ENCODE results near the gene IL12RB1. TPM values are rescaled to one million over a fixed set of nuclear protein-coding genes. Genes with fewer than 3 reads are reported as not detected.
A peak's percentile ranks its signal among the peaks of the same experiment; 100 is the strongest.

IL12RB1 gene
- total and polyA plus RNA-seq, 8 donors = 0.18 to 9.3 (median 0.77) TPM; not detected in 4

DNA sequence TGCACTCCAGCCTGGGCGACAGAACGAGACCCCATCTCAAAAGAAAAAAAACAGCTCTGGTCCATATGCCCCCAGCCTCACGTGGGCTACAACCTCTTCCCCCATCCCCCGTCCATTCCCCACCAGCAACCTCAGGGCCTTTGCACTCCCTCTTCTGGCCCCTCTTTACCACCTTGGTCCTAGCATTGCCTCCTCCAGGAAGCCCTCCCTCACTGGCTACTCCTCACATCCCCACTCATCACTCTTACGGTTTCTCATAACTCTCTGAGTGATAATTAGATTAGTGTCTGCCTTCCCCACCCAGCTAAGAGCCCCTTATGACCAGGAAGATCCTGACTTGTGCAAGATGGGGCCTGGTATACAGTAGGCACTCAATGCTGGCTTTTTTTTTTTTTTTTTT, 30.8 kb downstream of the IL12RB1 start:
- intact Hi-C loops (cut with DNase I; ENCODE audit: low total_unique reads) = no loop called here
- no peak overlapping the region for H3K4me3 ChIP-seq
- no peaks in the 10 kb centered on the region for H3K9me3 ChIP-seq
- DNase-seq = no peak
- WGBS, 5 donors = 81 to 87% (median 86%) methylated on average over 5 of the region's 5 CpGs
- no peaks in the 10 kb centered on the region for H3K36me3 ChIP-seq
- no peak for TF ChIP-seq EP300 (IDR thresholded peaks at IDR 0.05)
- H3K27ac ChIP-seq = no peak overlapping the region
- peaks cover 0 to 9% (median 5%) of the 10 kb centered on the region in 3 donors for H3K27me3 ChIP-seq
- H3K4me1 ChIP-seq = peaks cover 26 to 35% (median 28%) of the 10 kb centered on the region in 4 donors

DNA sequence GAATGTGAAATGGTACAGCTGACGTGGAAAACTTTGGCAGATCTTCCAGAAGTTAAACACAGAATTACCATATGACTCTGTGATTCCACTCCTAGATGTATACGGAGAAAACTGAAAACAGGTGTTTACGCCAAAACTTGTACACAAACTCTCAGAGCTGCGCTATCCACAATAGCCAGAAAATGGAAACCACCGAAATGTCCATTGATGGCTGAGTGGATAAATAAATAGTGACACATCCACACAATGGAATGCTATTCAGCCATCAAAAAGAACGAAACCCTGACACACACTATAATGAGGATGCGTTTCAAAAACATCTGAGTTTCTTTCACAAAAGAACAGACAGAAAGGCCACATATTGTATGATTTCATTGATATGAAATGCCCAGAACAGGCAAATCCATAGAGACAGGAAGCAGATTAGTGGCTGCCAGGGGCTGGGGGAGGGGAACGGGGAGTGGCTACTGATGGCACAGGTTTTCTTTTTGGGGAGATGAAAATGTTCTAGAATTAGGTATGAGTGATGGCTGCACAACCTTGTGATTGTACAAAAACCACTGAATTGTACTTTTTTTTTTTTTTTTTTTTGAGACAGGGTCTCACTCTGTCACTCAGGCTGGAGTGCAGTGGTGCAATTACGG, 33.0 kb downstream of the IL12RB1 start:
- TF ChIP-seq POLR2AphosphoS5 (IDR thresholded peaks at IDR 0.05) = no peak
- no peak for TF ChIP-seq CTCF (IDR thresholded peaks at IDR 0.05)
- no peak for TF ChIP-seq POLR2A (IDR thresholded peaks at IDR 0.05)
- no peak for TF ChIP-seq EP300 (IDR thresholded peaks at IDR 0.05)
- Histone ChIP-seq H3K27me3 (peaks cover 0 to 5% (median 0%) of the 10 kb centered on the region in 3 donors), H3K4me1 (peaks cover 34 to 55% (median 46%) of the 10 kb centered on the region in 4 donors), H3K4me3 (no peak overlapping the region), H3K27ac (peak overlapping the region in 3 of 5 donors; percentile 20 to 75 (median 53)), H3K36me3 (no peaks in the 10 kb centered on the region), H3K9me3 (no peaks in the 10 kb centered on the region)
- no peak for DNase-seq
- intact Hi-C loops (cut with DNase I; ENCODE audit: low total_unique reads) = no loop called here
- WGBS, 5 donors = 55 to 65% (median 61%) methylated on average over 9 of the region's 9 CpGs

GRCh38 chr19:18051887-18052286, 34.8 kb downstream of the IL12RB1 start:
- Histone ChIP-seq H3K27ac (peak overlapping the region; percentile 61 to 81 (median 70)), H3K36me3 (no peaks in the 10 kb centered on the region), H3K4me3 (peak overlapping the region; percentile 18 to 37 (median 29)), H3K9me3 (no peaks in the 10 kb centered on the region), H3K27me3 (peaks cover 0 to 5% (median 0%) of the 10 kb centered on the region in 3 donors), H3K4me1 (peaks cover 24 to 42% (median 35%) of the 10 kb centered on the region in 4 donors)
- TF ChIP-seq CTCF (IDR thresholded peaks at IDR 0.05) (no peak), EP300 (IDR thresholded peaks at IDR 0.05) (no peak), POLR2A (IDR thresholded peaks at IDR 0.05) (no peak)
- WGBS, 5 donors = 6 to 39% (median 15%) methylated on average over 15 to 31 of the region's 31 CpGs
- DNase-seq = peak in 1 of 2 donors; percentile 64
- intact Hi-C loops (cut with DNase I; ENCODE audit: low total_unique reads) = no loop called here

GRCh38 chr19:18049385-18049784, 37.3 kb downstream of the IL12RB1 start:
- Histone ChIP-seq H3K4me1 (peaks cover 39 to 61% (median 52%) of the 10 kb centered on the region in 4 donors), H3K4me3 (no peak overlapping the region), H3K36me3 (no peaks in the 10 kb centered on the region), H3K9me3 (no peaks in the 10 kb centered on the region), H3K27me3 (peaks cover 0 to 5% (median 0%) of the 10 kb centered on the region in 3 donors), H3K27ac (peak overlapping the region; percentile 61 to 86 (median 80))
- peak; percentile 81 to 92 for DNase-seq
- intact Hi-C loops (cut with DNase I; ENCODE audit: low total_unique reads) = no loop called here
- 20 to 33% (median 26%) methylated on average over 9 to 10 of the region's 10 CpGs for WGBS, 5 donors
- TF ChIP-seq CTCF (IDR thresholded peaks at IDR 0.05) = no peak
- TF ChIP-seq POLR2A (IDR thresholded peaks at IDR 0.05) = no peak
- TF ChIP-seq EP300 (IDR thresholded peaks at IDR 0.05) = peak; percentile 74
- peak; percentile 61 to 94 (median 65) for TF ChIP-seq POLR2AphosphoS5 (IDR thresholded peaks at IDR 0.05)

Data from stomach (tissue), 9 donors.